Measurements from ENCODE around the gene DLX4.

GRCh38 chr17:50022463-50023130, 53.6 kb downstream of the DLX4 start:
- TF ChIP-seq CBFB (CRISPR knock-in tag; IDR thresholded peaks at IDR 0.05; ENCODE audit: low read depth) (no peak), CREB1 (CRISPR knock-in tag; IDR thresholded peaks at IDR 0.05) (no peak), CTCF (IDR thresholded peaks at IDR 0.05) (no peak), CREM (CRISPR knock-in tag; IDR thresholded peaks at IDR 0.05) (no peak), SP1 (CRISPR knock-in tag; conservative IDR thresholded peaks at IDR 0.05) (no peak), FOXJ3 (CRISPR knock-in tag; IDR thresholded peaks at IDR 0.05; ENCODE audit: borderline replicate concordance) (no peak), SMAD4 (CRISPR knock-in tag; IDR thresholded peaks at IDR 0.05) (no peak), ZBTB43 (CRISPR knock-in tag; IDR thresholded peaks at IDR 0.05) (no peak), ZNF317 (CRISPR knock-in tag; IDR thresholded peaks at IDR 0.05; ENCODE audit: borderline replicate concordance, low read depth) (no peak), ARID4B (CRISPR knock-in tag; IDR thresholded peaks at IDR 0.05; ENCODE audit: borderline replicate concordance) (no peak), ZNF121 (CRISPR knock-in tag; IDR thresholded peaks at IDR 0.05) (no peak), E2F4 (CRISPR knock-in tag; IDR thresholded peaks at IDR 0.05; ENCODE audit: borderline replicate concordance, low read depth) (no peak), STAT6 (CRISPR knock-in tag; conservative IDR thresholded peaks at IDR 0.05; ENCODE audit: low read depth) (no peak)
